ENCODE data around the gene SLC44A2. TPM values are rescaled to one million over a fixed set of nuclear protein-coding genes. Genes with fewer than 3 reads are reported as not detected.
"Not testable (repeated sequence)": the region's sequence is repeated elsewhere in the genome, so short reads cannot be mapped to it uniquely, and the experiment has no call there.

The SLC44A2 gene
- total and polyA plus RNA-seq, 2 donors (not counting 1 experiment from before 2014, with no cell fraction given), result 91.3 to 173 TPM

- Histone ChIP-seq H3K9me3 (ENCODE audit: control insufficient read depth, insufficient read depth, low read depth, low read length) (no peaks in the 10 kb centered on the region), H2AFZ (ENCODE audit: low read length) (no peak overlapping the region), H3K27ac (ENCODE audit: insufficient read depth, low read length) (no peak overlapping the region), H3K9ac (ENCODE audit: insufficient read depth, low read length) (no peak overlapping the region), H3K27me3 (ENCODE audit: control insufficient read depth, insufficient read depth, low read length) (no peaks in the 10 kb centered on the region), H3K4me2 (ENCODE audit: extremely low read depth, insufficient read depth, low read length) (no peak overlapping the region), H4K20me1 (ENCODE audit: control insufficient read depth, extremely low read depth, insufficient read depth, low read length) (peaks cover 3% of the 10 kb centered on the region), H3K4me3 (replicated peaks in 1 of 4; ENCODE audit: control extremely low read depth in 1 of 4, insufficient read depth in 1 of 4, low read depth in 3 of 4, low read length in 4 of 4) (no peak overlapping the region), H3K79me2 (ENCODE audit: control insufficient read depth, insufficient read depth, low read length) (peaks cover 87% of the 10 kb centered on the region), H3K4me1 (ENCODE audit: control insufficient read depth, extremely low read depth, insufficient read depth, low read length) (peaks cover 11% of the 10 kb centered on the region), H3K36me3 (ENCODE audit: control insufficient read depth, insufficient read depth, low read length) (peaks cover 13% of the 10 kb centered on the region)
- no peak for DNase-seq (ENCODE audit: low read depth in 2 of 2)
- TF ChIP-seq EZH2 (IDR thresholded peaks at IDR 0.05; ENCODE audit: low read length, missing control alignments) (no peak), CTCF (conservative IDR thresholded peaks at IDR 0.05 in 1 of 2, IDR thresholded peaks at IDR 0.05 in 1 of 2; ENCODE audit: low read depth in 1 of 2, low read length in 2 of 2) (no peak)
Observed at GRCh38 chr19:10670876-10671804, 45.8 kb downstream of the SLC44A2 start.

GRCh38 chr19:10671922-10672321 lies 46.6 kb downstream of the SLC44A2 start:
- H3K9ac ChIP-seq (ENCODE audit: insufficient read depth, low read length); H3K4me2 ChIP-seq (ENCODE audit: extremely low read depth, insufficient read depth, low read length); H3K4me3 ChIP-seq (replicated peaks in 1 of 4; ENCODE audit: control extremely low read depth in 1 of 4, insufficient read depth in 1 of 4, low read depth in 3 of 4, low read length in 4 of 4); H4K20me1 ChIP-seq (ENCODE audit: control insufficient read depth, extremely low read depth, insufficient read depth, low read length); H2AFZ ChIP-seq (ENCODE audit: low read length); H3K27ac ChIP-seq (ENCODE audit: insufficient read depth, low read length); H3K9me3 ChIP-seq (ENCODE audit: control insufficient read depth, insufficient read depth, low read depth, low read length); H3K27me3 ChIP-seq (ENCODE audit: control insufficient read depth, insufficient read depth, low read length): not testable (repeated sequence)
- Histone ChIP-seq H3K79me2 (ENCODE audit: control insufficient read depth, insufficient read depth, low read length) (peaks cover 80% of the 10 kb centered on the region), H3K36me3 (ENCODE audit: control insufficient read depth, insufficient read depth, low read length) (peaks cover 13% of the 10 kb centered on the region), H3K4me1 (ENCODE audit: control insufficient read depth, extremely low read depth, insufficient read depth, low read length) (peaks cover 11% of the 10 kb centered on the region)
- peak in 1 of 2 donors; percentile 16 for DNase-seq (ENCODE audit: low read depth in 2 of 2)

- not testable (repeated sequence) for H3K27me3 ChIP-seq (ENCODE audit: control insufficient read depth, insufficient read depth, low read length); H4K20me1 ChIP-seq (ENCODE audit: control insufficient read depth, extremely low read depth, insufficient read depth, low read length); H2AFZ ChIP-seq (ENCODE audit: low read length); H3K4me2 ChIP-seq (ENCODE audit: extremely low read depth, insufficient read depth, low read length); H3K9me3 ChIP-seq (ENCODE audit: control insufficient read depth, insufficient read depth, low read depth, low read length); H3K4me1 ChIP-seq (ENCODE audit: control insufficient read depth, extremely low read depth, insufficient read depth, low read length); H3K9ac ChIP-seq (ENCODE audit: insufficient read depth, low read length); H3K4me3 ChIP-seq (replicated peaks in 1 of 4; ENCODE audit: control extremely low read depth in 1 of 4, insufficient read depth in 1 of 4, low read depth in 3 of 4, low read length in 4 of 4); DNase-seq (ENCODE audit: low read depth in 2 of 2); H3K27ac ChIP-seq (ENCODE audit: insufficient read depth, low read length)
- Histone ChIP-seq H3K36me3 (ENCODE audit: control insufficient read depth, insufficient read depth, low read length) (peaks cover 33% of the 10 kb centered on the region), H3K79me2 (ENCODE audit: control insufficient read depth, insufficient read depth, low read length) (peaks cover 65% of the 10 kb centered on the region)
Observed at GRCh38 chr19:10675214-10675613, 49.9 kb downstream of the SLC44A2 start.

- no peak overlapping the region for H3K27ac ChIP-seq (ENCODE audit: insufficient read depth, low read length)
- no peak for TF ChIP-seq CTCF (conservative IDR thresholded peaks at IDR 0.05 in 1 of 2, IDR thresholded peaks at IDR 0.05 in 1 of 2; ENCODE audit: low read depth in 1 of 2, low read length in 2 of 2)
- TF ChIP-seq EZH2 (IDR thresholded peaks at IDR 0.05; ENCODE audit: low read length, missing control alignments), result no peak
- peaks cover 50% of the 10 kb centered on the region for H3K79me2 ChIP-seq (ENCODE audit: control insufficient read depth, insufficient read depth, low read length)
- no peaks in the 10 kb centered on the region for H3K27me3 ChIP-seq (ENCODE audit: control insufficient read depth, insufficient read depth, low read length)
- H4K20me1 ChIP-seq (ENCODE audit: control insufficient read depth, extremely low read depth, insufficient read depth, low read length), result no peaks in the 10 kb centered on the region
- H3K9ac ChIP-seq (ENCODE audit: insufficient read depth, low read length), result no peak overlapping the region
- H3K9me3 ChIP-seq (ENCODE audit: control insufficient read depth, insufficient read depth, low read depth, low read length), result no peaks in the 10 kb centered on the region
- DNase-seq (ENCODE audit: low read depth in 2 of 2), result no peak
- no peaks in the 10 kb centered on the region for H3K4me1 ChIP-seq (ENCODE audit: control insufficient read depth, extremely low read depth, insufficient read depth, low read length)
- no peak overlapping the region for H2AFZ ChIP-seq (ENCODE audit: low read length)
- peaks cover 51% of the 10 kb centered on the region for H3K36me3 ChIP-seq (ENCODE audit: control insufficient read depth, insufficient read depth, low read length)
- no peak overlapping the region for H3K4me2 ChIP-seq (ENCODE audit: extremely low read depth, insufficient read depth, low read length)
- no peak overlapping the region for H3K4me3 ChIP-seq (replicated peaks in 1 of 4; ENCODE audit: control extremely low read depth in 1 of 4, insufficient read depth in 1 of 4, low read depth in 3 of 4, low read length in 4 of 4)
Observed at GRCh38 chr19:10677751-10678150, 52.4 kb downstream of the SLC44A2 start.

All from fibroblast of lung (primary cell).